ENCODE measurements around the gene PRKCB. TPM values are rescaled to one million over a fixed set of nuclear protein-coding genes. Genes with fewer than 3 reads are reported as not detected.

The PRKCB gene
- polyA plus RNA-seq, 1 donor from 2014 or later: 27.6 TPM

DNA sequence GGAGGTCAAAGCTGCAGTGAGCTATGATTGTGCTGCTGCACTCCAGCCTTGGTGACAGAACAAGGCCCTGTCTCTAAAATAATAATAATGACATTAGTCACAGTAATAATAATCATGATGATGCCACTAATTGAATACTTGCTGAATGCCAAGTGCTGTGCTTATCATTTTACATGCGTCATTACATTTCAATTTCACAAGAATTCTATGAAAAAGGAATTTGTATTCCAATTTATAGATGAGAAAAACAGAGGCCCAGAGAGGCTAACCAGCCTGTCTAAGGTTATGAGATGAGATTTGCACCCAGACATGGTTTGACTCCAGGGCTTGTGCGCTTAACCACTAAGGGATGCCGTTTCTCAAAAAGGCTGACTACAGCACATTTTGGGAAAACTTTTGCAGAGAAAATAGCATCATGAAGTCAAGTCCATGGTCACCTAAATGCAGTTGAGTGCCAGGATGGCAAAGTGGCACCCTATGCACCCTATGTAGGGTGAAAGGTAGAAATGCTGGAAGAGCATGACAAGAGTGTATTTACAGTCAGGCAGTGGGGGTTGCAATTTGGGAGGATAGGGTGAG is 276.0 kb downstream of the PRKCB start:
- no peak overlapping the region for H3K4me3 ChIP-seq (ENCODE audit: low read length)
- no peaks in the 10 kb centered on the region for H3K79me2 ChIP-seq (replicated peaks; ENCODE audit: insufficient read depth, low read length)
- no peak overlapping the region for H2AFZ ChIP-seq (ENCODE audit: low read depth, low read length)
- no peaks in the 10 kb centered on the region for H3K9me2 ChIP-seq (ENCODE audit: insufficient read depth, low read length)
- H3K4me2 ChIP-seq (ENCODE audit: low read length): no peak overlapping the region
- H3K27ac ChIP-seq (ENCODE audit: low read length): no peak overlapping the region
- no peaks in the 10 kb centered on the region for H3K36me3 ChIP-seq (ENCODE audit: insufficient read depth, low read length)
- no peaks in the 10 kb centered on the region for H3K9me3 ChIP-seq (ENCODE audit: low read length)
- no peaks in the 10 kb centered on the region for H4K20me1 ChIP-seq (ENCODE audit: insufficient read depth)
- no peaks in the 10 kb centered on the region for H3K27me3 ChIP-seq (ENCODE audit: insufficient read depth, low read depth, low read length)
- TF ChIP-seq TAF1 (IDR thresholded peaks at IDR 0.05; ENCODE audit: low read depth) (no peak), CTCF (IDR thresholded peaks at IDR 0.05; ENCODE audit: poor library complexity, severe bottlenecking) (no peak), RAD21 (conservative IDR thresholded peaks at IDR 0.05) (no peak), POLR2AphosphoS5 (IDR thresholded peaks at IDR 0.05) (no peak), SMC3 (conservative IDR thresholded peaks at IDR 0.05; ENCODE audit: poor library complexity) (no peak), MXI1 (conservative IDR thresholded peaks at IDR 0.05; ENCODE audit: poor library complexity, severe bottlenecking) (no peak), EZH2 (IDR thresholded peaks at IDR 0.05; ENCODE audit: borderline replicate concordance, insufficient read depth, low read length, poor library complexity, severe bottlenecking) (no peak), EP300 (conservative IDR thresholded peaks at IDR 0.05; ENCODE audit: poor library complexity, severe bottlenecking) (no peak), REST (IDR thresholded peaks at IDR 0.05; ENCODE audit: borderline replicate concordance) (no peak)
- H3F3A ChIP-seq (ENCODE audit: insufficient read depth, low read length, poor library complexity, severe bottlenecking): no peaks in the 10 kb centered on the region
- H3K9ac ChIP-seq (ENCODE audit: low read length): no peak overlapping the region

DNA sequence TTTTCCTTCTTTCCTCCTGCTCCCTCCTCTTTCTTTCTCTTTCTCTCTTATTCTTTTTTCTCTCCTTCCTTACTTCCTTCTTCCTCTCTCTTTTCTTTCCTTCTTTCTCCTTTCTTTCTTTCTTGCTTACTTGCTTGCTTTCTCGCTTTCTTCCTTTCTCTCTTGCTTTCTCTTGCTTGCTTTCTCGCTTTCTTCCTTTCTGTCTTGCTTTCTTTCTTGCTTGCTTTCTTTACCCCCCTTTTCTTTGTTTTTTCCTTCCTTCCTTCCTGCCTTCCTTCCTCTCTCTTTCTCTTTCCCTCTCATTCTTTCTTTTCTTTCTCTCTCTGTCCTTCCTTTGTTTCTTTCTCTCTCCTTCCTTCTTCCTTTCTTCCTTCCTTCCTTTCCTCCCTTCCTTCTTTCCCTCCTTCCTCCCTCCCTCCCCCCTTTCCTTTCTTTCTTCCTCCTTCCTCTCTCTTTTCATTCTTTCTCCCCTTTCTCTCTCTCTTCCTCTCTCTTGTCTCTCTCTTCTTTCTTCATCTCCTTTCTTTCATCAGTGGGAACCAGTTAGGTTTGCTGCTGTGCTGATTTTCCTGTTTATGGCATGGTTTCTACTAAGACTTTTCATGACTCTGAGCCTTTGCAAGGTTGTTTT is 277.4 kb downstream of the PRKCB start:
- H3K27ac ChIP-seq (ENCODE audit: low read length): no peak overlapping the region
- no peaks in the 10 kb centered on the region for H3K9me3 ChIP-seq (ENCODE audit: low read length)
- TF ChIP-seq EZH2 (IDR thresholded peaks at IDR 0.05; ENCODE audit: borderline replicate concordance, insufficient read depth, low read length, poor library complexity, severe bottlenecking): no peak
- TF ChIP-seq REST (IDR thresholded peaks at IDR 0.05; ENCODE audit: borderline replicate concordance): no peak
- TF ChIP-seq POLR2AphosphoS5 (IDR thresholded peaks at IDR 0.05): no peak
- no peak for TF ChIP-seq RAD21 (conservative IDR thresholded peaks at IDR 0.05)
- TF ChIP-seq SMC3 (conservative IDR thresholded peaks at IDR 0.05; ENCODE audit: poor library complexity): no peak
- TF ChIP-seq CTCF (IDR thresholded peaks at IDR 0.05; ENCODE audit: poor library complexity, severe bottlenecking): no peak
- no peak for TF ChIP-seq TAF1 (IDR thresholded peaks at IDR 0.05; ENCODE audit: low read depth)
- TF ChIP-seq EP300 (conservative IDR thresholded peaks at IDR 0.05; ENCODE audit: poor library complexity, severe bottlenecking): no peak
- TF ChIP-seq MXI1 (conservative IDR thresholded peaks at IDR 0.05; ENCODE audit: poor library complexity, severe bottlenecking): no peak
- H3K9me2 ChIP-seq (ENCODE audit: insufficient read depth, low read length): no peaks in the 10 kb centered on the region
- no peaks in the 10 kb centered on the region for H3K36me3 ChIP-seq (ENCODE audit: insufficient read depth, low read length)
- no peak overlapping the region for H3K9ac ChIP-seq (ENCODE audit: low read length)
- no peaks in the 10 kb centered on the region for H4K20me1 ChIP-seq (ENCODE audit: insufficient read depth)
- H3K27me3 ChIP-seq (ENCODE audit: insufficient read depth, low read depth, low read length): no peaks in the 10 kb centered on the region
- no peak overlapping the region for H2AFZ ChIP-seq (ENCODE audit: low read depth, low read length)
- no peaks in the 10 kb centered on the region for H3F3A ChIP-seq (ENCODE audit: insufficient read depth, low read length, poor library complexity, severe bottlenecking)
- no peaks in the 10 kb centered on the region for H3K79me2 ChIP-seq (replicated peaks; ENCODE audit: insufficient read depth, low read length)
- no peak overlapping the region for H3K4me2 ChIP-seq (ENCODE audit: low read length)
- no peak overlapping the region for H3K4me3 ChIP-seq (ENCODE audit: low read length)

Data from neural cell (in vitro differentiated cells).